HFFc6 (cell line): ENCODE data around the gene OR10AG1. TPM values are rescaled to one million over a fixed set of nuclear protein-coding genes. Genes with fewer than 3 reads are reported as not detected.

ENCODE experiments used
- DNase-seq: peaks from one replicate; pipeline ENCODE4 v3.0.0-alpha.2; 2018
- H3K27ac Mint-ChIP-seq: 2 replicates; pipeline ENCODE4 v1.8.0; 2020; ENCODE audit warnings: mild to moderate bottlenecking, mixed read lengths
- H3K27me3 Mint-ChIP-seq: 2 replicates; pipeline ENCODE4 v1.8.0; 2021; ENCODE audit warnings: mild to moderate bottlenecking, moderate library complexity, mixed read lengths; ENCODE audit not compliant: insufficient read depth
- H3K36me3 Mint-ChIP-seq: 2 replicates; pipeline ENCODE4 v1.8.0; 2021; ENCODE audit warnings: low read depth, mixed read lengths
- H3K4me1 Mint-ChIP-seq: 2 replicates; pipeline ENCODE4 v1.8.0; 2020; ENCODE audit warnings: low read depth, mixed read lengths
- H3K4me3 Mint-ChIP-seq: 2 replicates; pipeline ENCODE4 v1.8.0; 2020; ENCODE audit warnings: mild to moderate bottlenecking, moderate library complexity, mixed read lengths
- H3K9me3 Mint-ChIP-seq: 2 replicates; pipeline ENCODE4 v1.8.0; 2020; ENCODE audit warnings: mild to moderate bottlenecking, mixed read lengths
- CTCF ChIP-seq: fragments of 200-600 bp; sonication (generic); IDR thresholded peaks from 2 replicates; pipeline ENCODE4 v1.5.0; 2021; ENCODE audit warnings: antibody characterized with exemption, mild to moderate bottlenecking
- long read RNA-seq: library from polyadenylated mRNA; unstranded; transcript quantifications from one replicate; pipeline ENCODE4 v2.0.0, GENCODE V29; 2019
- total RNA-seq, 6 experiments: library from RNA; stranded (reverse); fragmentation: NEBNext Ultra II Directional; extraction: Animal tissue kit (Norgen Biotek cat#: 25700); gene quantifications; 2 replicates in 1 of 6; 3 replicates in 5 of 6; pipeline ENCODE4 v1.2.3, GENCODE V29; 2021

OR10AG1 gene
- total RNA-seq, result not detected
- long read RNA-seq, result 0 reads

- TF ChIP-seq CTCF, result no peak
- no peaks in the 10 kb centered on the region for H3K4me1 Mint-ChIP-seq
- H3K4me3 Mint-ChIP-seq, result no peak within 1 kb of the TSS
- H3K36me3 Mint-ChIP-seq, result peaks cover 9% of the 10 kb centered on the region; the same call in 1 of the 2 replicates
- H3K27ac Mint-ChIP-seq, result no peak within 1 kb of the TSS
- H3K9me3 Mint-ChIP-seq, result peaks cover 27% of the 10 kb centered on the region
- H3K27me3 Mint-ChIP-seq, result peaks cover 2% of the 10 kb centered on the region; the same call in 1 of the 2 replicates
- DNase-seq, result no peak
Measured at GRCh38 chr11:55969845-55970244, at the start of gene OR10AG1. OR10AG1 (minus strand) TSS chr11:55969945; CDS start chr11:55969907, 38 bp downstream.

GRCh38 chr11:56013805-56014204 is 44.1 kb upstream of the OR10AG1 start:
- H3K27me3 Mint-ChIP-seq, result no peaks in the 10 kb centered on the region
- H3K27ac Mint-ChIP-seq, result no peak overlapping the region
- H3K4me3 Mint-ChIP-seq, result no peak overlapping the region

GRCh38 chr11:56010716-56011115 is 41.0 kb upstream of the OR10AG1 start:
- H3K4me1 Mint-ChIP-seq, result no peaks in the 10 kb centered on the region
- no peaks in the 10 kb centered on the region; the same call in 1 of the 2 replicates for H3K36me3 Mint-ChIP-seq
- TF ChIP-seq CTCF, result no peak
- peaks cover 32% of the 10 kb centered on the region for H3K9me3 Mint-ChIP-seq
- no peak overlapping the region for H3K27ac Mint-ChIP-seq
- no peaks in the 10 kb centered on the region for H3K27me3 Mint-ChIP-seq
- DNase-seq, result no peak
- H3K4me3 Mint-ChIP-seq, result no peak overlapping the region

More at GRCh38 chr11:56013805-56014204, 44.1 kb upstream of the OR10AG1 start:
- no peak for TF ChIP-seq CTCF
- H3K4me1 Mint-ChIP-seq, result no peaks in the 10 kb centered on the region
- no peak for DNase-seq
- H3K36me3 Mint-ChIP-seq, result no peaks in the 10 kb centered on the region; the same call in 1 of the 2 replicates
- H3K9me3 Mint-ChIP-seq, result peaks cover 40% of the 10 kb centered on the region

- DNase-seq, result no peak
- H3K4me3 Mint-ChIP-seq, result no peak within 1 kb of the TSS
- peaks cover 19% of the 10 kb centered on the region for H3K9me3 Mint-ChIP-seq
- no peaks in the 10 kb centered on the region for H3K36me3 Mint-ChIP-seq
- H3K4me1 Mint-ChIP-seq, result no peaks in the 10 kb centered on the region
- H3K27me3 Mint-ChIP-seq, result no peaks in the 10 kb centered on the region
- TF ChIP-seq CTCF, result no peak
- no peak within 1 kb of the TSS for H3K27ac Mint-ChIP-seq
Measured at GRCh38 chr11:55994525-55994924, 24.8 kb upstream of the OR10AG1 start, which contains the start of gene OR5F1. OR5F1 (minus strand) TSS chr11:55994625; CDS start chr11:55994625, 0 bp downstream.

GRCh38 chr11:55970935-55971334 is 1.2 kb upstream of the OR10AG1 start:
- Mint-ChIP-seq H3K4me1 (no peaks in the 10 kb centered on the region), H3K36me3 (peaks cover 9% of the 10 kb centered on the region; the same call in 1 of the 2 replicates), H3K27ac (no peak overlapping the region), H3K27me3 (peaks cover 2% of the 10 kb centered on the region; the same call in 1 of the 2 replicates), H3K4me3 (no peak overlapping the region), H3K9me3 (peaks cover 23% of the 10 kb centered on the region)
- TF ChIP-seq CTCF, result no peak
- DNase-seq, result no peak
